HG03039 (cell line): ENCODE measurements around the gene RSBN1.
"Not testable (repeated sequence)": the region's sequence is repeated elsewhere in the genome, so short reads cannot be mapped to it uniquely, and the experiment has no call there.

Source experiments
- ATAC-seq: cut with Tn5 transposase; IDR thresholded peaks from one replicate; pipeline ENCODE4 v1.9.1; 2021; ENCODE audit warnings: mild to moderate bottlenecking, moderate library complexity; ENCODE audit not compliant: unreplicated experiment

RSBN1 gene

GRCh38 chr1:113749402-113749801, 62.9 kb downstream of the RSBN1 start:
- no peak for ATAC-seq

DNA sequence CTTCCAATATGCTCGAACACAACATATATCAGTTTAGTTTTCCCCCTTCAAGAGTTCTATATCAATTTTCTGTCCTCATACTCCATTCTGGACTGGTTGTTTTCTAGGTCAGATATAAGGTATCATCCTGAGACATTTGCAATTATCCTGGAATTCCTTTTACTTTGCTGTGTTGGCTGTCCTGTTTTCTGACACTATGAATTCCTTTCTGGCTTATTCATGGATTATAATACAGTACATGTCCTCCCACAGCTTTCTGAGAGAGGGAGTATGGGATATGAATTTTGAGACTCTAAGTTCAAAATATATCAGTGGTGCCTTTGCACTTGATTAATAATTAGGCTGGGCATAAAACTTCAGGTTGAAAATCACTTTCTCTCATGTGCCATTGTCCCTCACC, 64.9 kb downstream of the RSBN1 start:
- no peak for ATAC-seq

- no peak for ATAC-seq
Observed at GRCh38 chr1:113745425-113745824, 66.9 kb downstream of the RSBN1 start.

DNA sequence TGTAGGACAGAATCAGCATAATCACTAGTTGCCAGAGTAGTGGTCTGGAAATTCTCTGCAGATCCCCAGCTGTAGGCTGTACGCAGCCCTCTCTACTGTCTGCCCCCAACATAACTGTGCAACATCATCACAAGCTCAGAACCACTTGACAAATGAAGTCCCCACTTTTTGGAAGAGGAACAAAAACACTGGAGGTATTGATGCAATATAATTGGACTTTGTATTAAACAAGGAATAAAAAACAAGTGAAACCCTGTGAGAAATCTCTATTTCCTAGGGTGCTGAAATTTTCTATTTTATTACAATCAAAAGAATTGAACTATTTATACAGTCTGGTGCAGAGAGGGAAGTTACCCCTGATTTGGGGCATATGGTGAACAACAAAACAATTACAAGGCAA, 68.2 kb downstream of the RSBN1 start:
- ATAC-seq, result no peak

DNA sequence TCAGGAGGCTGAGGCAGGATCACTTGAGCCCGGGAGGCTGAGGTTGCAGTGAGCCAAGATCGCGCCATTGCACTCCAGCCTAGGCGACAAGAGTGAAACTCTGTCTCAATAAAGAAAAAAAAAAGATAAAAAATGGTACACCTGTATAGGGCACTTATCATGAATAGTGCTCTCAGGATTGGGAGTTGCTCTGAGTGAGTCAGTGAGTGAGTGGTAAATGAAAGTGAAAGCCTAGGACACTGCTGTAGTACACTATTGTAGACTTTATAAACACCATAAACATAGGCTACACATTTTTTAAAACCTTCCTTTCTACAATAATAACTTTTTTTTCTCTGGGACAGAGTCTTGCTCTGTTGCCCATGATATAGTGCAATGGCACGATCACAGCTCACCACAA, 69.8 kb downstream of the RSBN1 start:
- ATAC-seq, result no peak

- ATAC-seq, result no peak
Observed at GRCh38 chr1:113734357-113735055, 77.8 kb downstream of the RSBN1 start.

DNA sequence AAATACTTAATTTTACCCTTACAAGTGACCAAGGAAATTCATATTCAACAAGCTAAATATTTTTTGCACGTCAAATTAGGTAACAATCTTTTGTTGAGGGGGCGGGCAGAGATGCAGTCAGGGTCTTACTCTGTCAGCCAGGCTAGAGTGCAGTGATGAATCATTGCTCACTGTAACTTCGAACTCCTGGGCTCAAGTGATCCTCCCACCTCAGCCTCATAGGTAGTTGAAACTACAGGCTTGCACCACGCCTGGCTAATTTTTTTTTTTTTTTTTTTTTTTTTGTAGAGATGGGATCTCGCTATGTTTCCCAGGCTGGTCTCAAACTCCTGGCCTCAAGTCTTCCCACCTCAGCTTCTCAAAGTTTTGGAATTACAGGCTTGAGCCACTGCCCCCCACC, 79.5 kb downstream of the RSBN1 start:
- no peak for ATAC-seq

GRCh38 chr1:113721010-113721409, 91.3 kb downstream of the RSBN1 start:
- ATAC-seq, result no peak

- not testable (repeated sequence) for ATAC-seq
Observed at GRCh38 chr1:113718621-113719020, 93.7 kb downstream of the RSBN1 start.

DNA sequence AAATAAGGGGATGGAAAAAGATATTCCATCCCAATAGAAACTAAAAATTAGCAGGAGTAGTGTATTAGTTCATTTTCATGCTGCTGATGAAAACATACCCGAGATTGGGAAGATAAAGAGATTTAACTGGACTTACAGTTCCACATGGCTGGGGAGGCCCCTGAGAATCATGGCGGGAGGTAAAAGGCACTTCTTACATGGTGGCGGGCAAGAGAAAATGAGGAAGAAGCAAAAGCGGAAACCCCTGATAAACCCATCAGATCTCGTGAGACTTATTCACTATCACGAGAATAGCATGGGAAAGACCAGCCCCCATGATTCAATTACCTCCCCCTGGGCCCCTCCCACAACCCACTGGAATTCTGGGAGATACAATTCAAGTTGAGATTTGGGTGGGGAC, 94.8 kb downstream of the RSBN1 start:
- ATAC-seq, result not testable (repeated sequence)

GRCh38 chr1:113714606-113715269, 97.5 kb downstream of the RSBN1 start:
- no peak for ATAC-seq
